GM19043 (cell line): ENCODE measurements around the gene SEPTIN10.
A peak's percentile ranks its signal among the peaks of the same experiment; 100 is the strongest.

ENCODE experiments used
- ATAC-seq: cut with Tn5 transposase; IDR thresholded peaks from one replicate; pipeline ENCODE4 v1.9.1; 2021; ENCODE audit warnings: low read depth; ENCODE audit not compliant: unreplicated experiment

The SEPTIN10 gene

DNA sequence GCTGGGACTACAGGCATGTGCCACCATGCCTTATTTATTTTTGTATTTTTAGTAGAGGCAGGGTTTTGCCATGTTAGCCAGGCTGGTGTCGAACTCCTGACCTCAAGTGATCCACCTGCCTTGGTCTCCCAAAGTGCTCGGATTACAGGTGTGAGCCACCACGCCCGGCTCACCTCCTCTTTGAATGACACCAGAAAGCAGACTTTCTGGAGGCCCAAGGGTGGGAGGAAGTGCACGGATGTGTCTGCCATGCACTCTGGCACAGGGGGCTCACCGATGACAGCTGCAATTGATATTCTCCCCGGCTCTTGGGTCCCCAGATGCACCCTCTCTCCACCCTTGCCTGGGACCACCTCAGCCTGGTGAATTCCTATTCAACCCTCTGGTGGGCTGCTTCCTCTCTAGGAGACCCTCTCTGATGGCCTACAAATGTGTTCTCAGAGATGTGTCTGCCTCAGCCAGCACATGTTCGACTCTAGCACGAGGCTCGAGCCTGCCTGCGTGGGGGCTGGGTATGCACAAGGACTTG, 87.3 kb downstream of the SEPTIN10 start:
- no peak for ATAC-seq

DNA sequence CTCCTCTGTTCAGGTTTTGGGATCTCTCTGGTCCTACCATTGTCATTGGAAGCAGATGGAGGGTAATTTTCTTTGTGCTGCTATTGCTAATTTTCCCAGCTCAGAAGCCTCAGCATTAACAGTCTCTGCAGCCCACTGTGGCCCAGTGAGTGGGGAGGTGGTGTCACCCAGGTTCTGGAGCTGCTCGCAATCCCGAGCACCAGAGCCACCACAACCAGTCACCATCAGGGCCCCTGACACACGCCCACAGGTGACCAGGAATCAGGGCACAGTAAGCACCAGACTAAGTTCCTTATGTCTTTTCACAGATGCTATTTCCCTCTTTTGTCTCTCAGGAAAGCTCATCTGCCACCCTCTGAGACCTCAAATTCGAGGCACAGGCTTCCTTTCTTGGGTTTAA, 87.9 kb downstream of the SEPTIN10 start:
- no peak for ATAC-seq

DNA sequence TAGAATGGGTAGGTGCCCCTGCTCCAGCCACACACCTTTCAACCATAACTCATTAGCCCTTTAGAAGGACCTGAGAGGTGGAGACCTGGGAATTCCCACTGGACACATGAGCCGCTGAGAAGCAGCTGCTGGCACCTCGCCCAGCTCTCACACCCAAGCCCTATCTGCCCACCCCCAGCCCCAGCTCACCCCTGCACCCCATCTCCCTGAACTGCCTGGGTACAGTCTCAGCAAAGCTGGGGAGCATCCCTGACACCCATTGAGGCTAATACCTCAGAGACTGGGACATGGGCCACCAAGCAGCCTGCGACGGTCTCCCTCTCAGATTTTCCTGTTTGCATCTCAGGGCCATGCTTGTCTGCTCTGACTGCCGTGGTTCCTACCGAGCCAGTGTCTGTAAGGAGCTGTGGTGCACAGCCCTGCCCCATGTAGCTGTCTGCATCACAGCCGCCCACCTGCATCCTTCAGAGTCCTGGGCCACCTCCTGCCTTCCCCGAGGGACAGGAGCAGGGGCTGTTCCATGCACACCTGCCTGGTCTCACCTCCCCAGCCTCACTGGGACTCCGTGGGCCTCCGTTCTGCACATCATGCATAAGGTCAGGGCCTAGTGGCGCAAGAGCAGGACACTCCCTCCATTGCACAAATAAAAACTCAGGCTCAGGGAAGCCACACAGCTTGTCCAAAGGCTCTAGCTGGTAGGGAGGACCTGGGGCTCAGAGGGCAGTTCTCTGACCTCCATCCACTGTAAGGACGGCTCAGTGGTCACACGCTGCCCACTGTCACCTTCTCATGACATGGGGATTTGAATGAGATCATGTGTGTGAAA, 90.0 kb downstream of the SEPTIN10 start:
- ATAC-seq: no peak

GRCh38 chr2:109523121-109523520, 90.6 kb downstream of the SEPTIN10 start:
- ATAC-seq: no peak

DNA sequence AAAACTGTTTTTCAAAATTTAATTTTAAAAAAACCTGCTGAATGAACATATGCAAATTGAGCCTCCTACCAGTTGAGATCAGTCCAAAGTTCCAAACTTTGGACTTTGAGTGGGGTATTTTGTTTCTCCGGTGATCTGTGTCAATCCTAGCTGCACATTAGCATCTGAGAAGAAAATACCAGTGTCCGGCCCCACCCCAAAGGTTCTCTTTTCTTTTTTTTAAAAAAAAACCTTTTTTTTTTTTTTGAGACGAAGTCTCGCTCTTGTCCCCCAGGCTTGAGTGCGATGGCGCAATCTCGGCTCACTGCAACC, 91.7 kb downstream of the SEPTIN10 start:
- ATAC-seq: no peak

DNA sequence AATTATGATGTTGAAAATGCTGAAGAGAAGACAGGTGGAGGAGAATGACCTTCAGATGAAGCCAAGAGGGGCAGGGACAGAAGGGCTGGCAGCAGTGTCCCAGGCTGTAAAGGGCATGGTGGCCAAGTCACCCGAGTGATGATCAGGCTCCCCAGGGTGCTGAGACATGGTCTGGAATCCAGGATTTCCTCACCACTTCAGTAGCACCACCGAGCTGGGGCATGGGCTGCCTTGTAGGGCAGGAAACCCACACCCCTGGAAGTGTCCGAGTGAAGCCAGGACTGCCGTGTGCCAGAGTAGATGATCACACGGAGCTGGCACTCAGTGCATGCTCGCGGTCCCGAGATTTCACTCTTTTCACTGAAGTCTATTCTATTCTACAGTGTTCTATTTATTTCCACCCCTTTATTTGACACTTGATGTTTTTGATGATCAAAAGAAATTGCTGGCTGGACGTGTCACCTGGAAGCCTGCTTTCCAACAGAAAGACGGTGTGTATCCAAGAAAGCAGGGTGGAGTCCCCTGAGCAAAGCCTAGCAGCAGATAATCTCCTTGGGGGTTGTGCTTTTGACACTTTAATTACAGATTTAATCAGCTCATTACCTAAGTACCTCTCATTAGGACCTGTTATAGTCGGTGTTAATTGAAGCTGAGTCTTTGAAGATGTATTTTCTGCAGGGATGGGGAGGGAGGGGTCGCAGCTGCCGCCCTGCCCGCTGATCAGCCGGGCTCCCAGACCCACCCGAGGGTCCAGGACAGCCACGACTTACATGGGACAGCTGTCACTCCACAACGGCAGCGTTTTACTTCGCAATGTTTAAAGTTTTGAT, 92.3 kb downstream of the SEPTIN10 start:
- no peak for ATAC-seq

DNA sequence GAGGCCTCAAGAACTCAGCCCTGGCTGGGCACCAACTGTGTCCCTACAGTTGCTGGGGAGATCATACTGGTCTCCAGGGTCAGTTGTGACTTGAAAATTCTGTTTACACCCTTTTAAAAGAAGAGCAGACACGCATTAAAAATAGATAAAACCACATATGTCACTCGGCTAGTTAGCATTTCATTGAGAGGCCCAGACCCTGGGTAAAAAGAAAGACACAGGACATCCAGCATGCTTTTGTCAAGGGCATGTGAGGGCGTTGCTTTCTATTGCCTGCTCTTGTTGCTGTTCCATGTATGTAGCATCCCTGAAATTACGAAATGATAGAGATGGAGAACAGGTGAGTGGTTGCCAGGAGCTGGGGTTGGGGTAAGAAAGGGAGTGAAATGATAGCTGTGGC, 94.3 kb downstream of the SEPTIN10 start:
- no peak for ATAC-seq

GRCh38 chr2:109517118-109517889, 96.5 kb downstream of the SEPTIN10 start:
- no peak for ATAC-seq

GRCh38 chr2:109516445-109517117, 97.2 kb downstream of the SEPTIN10 start:
- ATAC-seq: no peak

DNA sequence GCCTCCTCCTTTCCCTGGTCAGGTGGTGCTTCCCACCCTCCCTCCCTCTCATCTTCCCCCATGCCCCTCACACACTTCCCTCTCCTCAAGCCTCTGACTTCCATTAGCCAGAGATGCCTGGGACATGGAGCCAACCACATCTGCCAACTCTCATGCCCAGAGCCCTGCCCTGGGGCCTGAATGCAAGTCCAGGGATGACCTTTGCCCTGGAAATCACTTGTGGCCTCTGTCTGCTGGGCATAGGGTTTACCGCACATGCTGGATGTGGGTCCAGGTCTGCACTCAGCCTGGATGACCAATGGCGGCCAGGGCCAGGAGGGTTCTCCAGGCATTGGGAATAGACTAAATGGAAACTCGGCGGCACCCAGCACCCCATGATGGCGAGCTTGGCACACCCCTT, 98.9 kb downstream of the SEPTIN10 start:
- no peak for ATAC-seq

- ATAC-seq: peak; percentile 35
Observed at GRCh38 chr2:109513749-109514588, 99.8 kb downstream of the SEPTIN10 start.

GRCh38 chr2:109513230-109513629, 100.5 kb downstream of the SEPTIN10 start:
- no peak for ATAC-seq

- ATAC-seq: no peak
Observed at GRCh38 chr2:109512076-109512475, 101.7 kb downstream of the SEPTIN10 start.

GRCh38 chr2:109511168-109511567, 102.6 kb downstream of the SEPTIN10 start:
- ATAC-seq: no peak

GRCh38 chr2:109510136-109511028, 103.4 kb downstream of the SEPTIN10 start:
- ATAC-seq: no peak

DNA sequence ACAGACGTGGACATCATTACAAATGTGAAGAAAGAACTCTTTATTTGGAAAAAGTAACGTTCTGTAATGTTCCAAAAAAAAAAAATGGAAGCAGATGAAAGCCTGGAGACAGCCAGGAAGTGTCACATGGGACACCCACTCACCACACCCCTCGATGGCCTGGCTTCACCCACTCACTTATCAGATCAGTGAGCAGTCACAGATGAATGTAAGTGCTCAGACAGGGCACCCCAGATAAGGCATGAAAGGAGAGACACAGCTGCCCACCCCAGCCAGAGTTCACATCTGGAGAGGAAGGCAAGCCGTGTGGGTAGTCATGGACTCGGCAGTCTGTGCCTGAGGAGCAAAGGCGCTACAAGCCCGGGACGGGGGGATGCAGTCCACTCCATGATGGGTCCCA, 105.2 kb downstream of the SEPTIN10 start:
- ATAC-seq: no peak

- ATAC-seq: no peak
Observed at GRCh38 chr2:109507828-109508227, 105.9 kb downstream of the SEPTIN10 start.

- ATAC-seq: no peak
Observed at GRCh38 chr2:109507217-109507616, 106.5 kb downstream of the SEPTIN10 start.

GRCh38 chr2:109503191-109503590, 110.6 kb downstream of the SEPTIN10 start:
- no peak for ATAC-seq
